ENCODE measurements around the gene ZNF614. TPM values are rescaled to one million over a fixed set of nuclear protein-coding genes. Genes with fewer than 3 reads are reported as not detected.

ZNF614 gene
- total and polyA plus RNA-seq, 9 of the 15 experiments (the other 6 are each of a cell fraction or from before 2014, with no cell fraction given): 4.9 to 16.3 (median 11.4) TPM

- TF ChIP-seq SNRNP70 (optimal IDR thresholded peaks at IDR 0.05; ENCODE audit: low read depth, low read length): no peak
- no peak for TF ChIP-seq PPARD (CRISPR knock-in tag; IDR thresholded peaks at IDR 0.05)
- TF ChIP-seq, protein P1, sequence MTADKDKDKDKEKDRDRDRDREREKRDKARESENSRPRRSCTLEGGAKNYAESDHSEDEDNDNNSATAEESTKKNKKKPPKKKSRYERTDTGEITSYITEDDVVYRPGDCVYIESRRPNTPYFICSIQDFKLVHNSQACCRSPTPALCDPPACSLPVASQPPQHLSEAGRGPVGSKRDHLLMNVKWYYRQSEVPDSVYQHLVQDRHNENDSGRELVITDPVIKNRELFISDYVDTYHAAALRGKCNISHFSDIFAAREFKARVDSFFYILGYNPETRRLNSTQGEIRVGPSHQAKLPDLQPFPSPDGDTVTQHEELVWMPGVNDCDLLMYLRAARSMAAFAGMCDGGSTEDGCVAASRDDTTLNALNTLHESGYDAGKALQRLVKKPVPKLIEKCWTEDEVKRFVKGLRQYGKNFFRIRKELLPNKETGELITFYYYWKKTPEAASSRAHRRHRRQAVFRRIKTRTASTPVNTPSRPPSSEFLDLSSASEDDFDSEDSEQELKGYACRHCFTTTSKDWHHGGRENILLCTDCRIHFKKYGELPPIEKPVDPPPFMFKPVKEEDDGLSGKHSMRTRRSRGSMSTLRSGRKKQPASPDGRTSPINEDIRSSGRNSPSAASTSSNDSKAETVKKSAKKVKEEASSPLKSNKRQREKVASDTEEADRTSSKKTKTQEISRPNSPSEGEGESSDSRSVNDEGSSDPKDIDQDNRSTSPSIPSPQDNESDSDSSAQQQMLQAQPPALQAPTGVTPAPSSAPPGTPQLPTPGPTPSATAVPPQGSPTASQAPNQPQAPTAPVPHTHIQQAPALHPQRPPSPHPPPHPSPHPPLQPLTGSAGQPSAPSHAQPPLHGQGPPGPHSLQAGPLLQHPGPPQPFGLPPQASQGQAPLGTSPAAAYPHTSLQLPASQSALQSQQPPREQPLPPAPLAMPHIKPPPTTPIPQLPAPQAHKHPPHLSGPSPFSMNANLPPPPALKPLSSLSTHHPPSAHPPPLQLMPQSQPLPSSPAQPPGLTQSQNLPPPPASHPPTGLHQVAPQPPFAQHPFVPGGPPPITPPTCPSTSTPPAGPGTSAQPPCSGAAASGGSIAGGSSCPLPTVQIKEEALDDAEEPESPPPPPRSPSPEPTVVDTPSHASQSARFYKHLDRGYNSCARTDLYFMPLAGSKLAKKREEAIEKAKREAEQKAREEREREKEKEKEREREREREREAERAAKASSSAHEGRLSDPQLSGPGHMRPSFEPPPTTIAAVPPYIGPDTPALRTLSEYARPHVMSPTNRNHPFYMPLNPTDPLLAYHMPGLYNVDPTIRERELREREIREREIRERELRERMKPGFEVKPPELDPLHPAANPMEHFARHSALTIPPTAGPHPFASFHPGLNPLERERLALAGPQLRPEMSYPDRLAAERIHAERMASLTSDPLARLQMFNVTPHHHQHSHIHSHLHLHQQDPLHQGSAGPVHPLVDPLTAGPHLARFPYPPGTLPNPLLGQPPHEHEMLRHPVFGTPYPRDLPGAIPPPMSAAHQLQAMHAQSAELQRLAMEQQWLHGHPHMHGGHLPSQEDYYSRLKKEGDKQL (CRISPR knock-in tag; IDR thresholded peaks at IDR 0.05; ENCODE audit: borderline replicate concordance): no peak
- no peak; the same call in 1 of the 2 replicates for TF ChIP-seq ZNF175 (CRISPR knock-in tag; IDR thresholded peaks at IDR 0.05; ENCODE audit: low read depth)
- TF ChIP-seq ZKSCAN8 (CRISPR knock-in tag; IDR thresholded peaks at IDR 0.05): no peak
- TF ChIP-seq, protein P2, sequence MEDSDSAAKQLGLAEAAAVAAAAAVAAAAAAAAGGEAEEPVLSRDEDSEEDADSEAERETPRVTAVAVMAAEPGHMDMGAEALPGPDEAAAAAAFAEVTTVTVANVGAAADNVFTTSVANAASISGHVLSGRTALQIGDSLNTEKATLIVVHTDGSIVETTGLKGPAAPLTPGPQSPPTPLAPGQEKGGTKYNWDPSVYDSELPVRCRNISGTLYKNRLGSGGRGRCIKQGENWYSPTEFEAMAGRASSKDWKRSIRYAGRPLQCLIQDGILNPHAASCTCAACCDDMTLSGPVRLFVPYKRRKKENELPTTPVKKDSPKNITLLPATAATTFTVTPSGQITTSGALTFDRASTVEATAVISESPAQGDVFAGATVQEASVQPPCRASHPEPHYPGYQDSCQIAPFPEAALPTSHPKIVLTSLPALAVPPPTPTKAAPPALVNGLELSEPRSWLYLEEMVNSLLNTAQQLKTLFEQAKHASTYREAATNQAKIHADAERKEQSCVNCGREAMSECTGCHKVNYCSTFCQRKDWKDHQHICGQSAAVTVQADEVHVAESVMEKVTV (CRISPR knock-in tag; IDR thresholded peaks at IDR 0.05): no peak
- no peak for TF ChIP-seq NFRKB (IDR thresholded peaks at IDR 0.05; ENCODE audit: low read depth)
- no peak for TF ChIP-seq EGR1 (conservative IDR thresholded peaks at IDR 0.05)
- TF ChIP-seq GATA2 (CRISPR knock-in tag; IDR thresholded peaks at IDR 0.05): no peak
- no peak for TF ChIP-seq RCOR1 (IDR thresholded peaks at IDR 0.05; ENCODE audit: borderline replicate concordance in 1 of 2, low read depth in 2 of 2, low read length in 2 of 2)
- TF ChIP-seq ZNF583 (CRISPR knock-in tag; IDR thresholded peaks at IDR 0.05): no peak
- TF ChIP-seq EHMT2 (IDR thresholded peaks at IDR 0.05): peak; percentile 14; the same call in 1 of the 2 replicates
- peak; percentile 96 for TF ChIP-seq TCF7L2 (IDR thresholded peaks at IDR 0.05; ENCODE audit: low read depth, low read length)
- no peak for TF ChIP-seq SPI1 (IDR thresholded peaks at IDR 0.05; ENCODE audit: borderline replicate concordance, low read depth, low read length)
- no peak for TF ChIP-seq FIP1L1 (IDR thresholded peaks at IDR 0.05; ENCODE audit: low read depth, low read length, poor library complexity, severe bottlenecking)
- no peak for TF ChIP-seq TGIF2 (CRISPR knock-in tag; IDR thresholded peaks at IDR 0.05)
Observed at GRCh38 chr19:52007806-52008557, 20.2 kb downstream of the ZNF614 start, which contains the start of gene ZNF615 (continued).

Data from K562 (cell line).